ENCODE data around the gene RFC5.
A peak's percentile ranks its signal among the peaks of the same experiment; 100 is the strongest.
"Not testable (repeated sequence)": the region's sequence is repeated elsewhere in the genome, so short reads cannot be mapped to it uniquely, and the experiment has no call there.

RFC5 gene

GRCh38 chr12:118053071-118053985 lies 36.8 kb downstream of the RFC5 start:
- DNase-seq: no peak

GRCh38 chr12:118055144-118055557 lies 38.6 kb downstream of the RFC5 start:
- DNase-seq: peak; percentile 86

- DNase-seq: no peak
These were observed 39.6 kb downstream of the RFC5 start for GRCh38 chr12:118055865-118056773.

GRCh38 chr12:118058227-118058626 lies 41.7 kb downstream of the RFC5 start:
- no peak for DNase-seq

- DNase-seq: no peak
These were observed 42.4 kb downstream of the RFC5 start for GRCh38 chr12:118058881-118059280.

- no peak for DNase-seq
These were observed 43.1 kb downstream of the RFC5 start for GRCh38 chr12:118059341-118060191.

- DNase-seq: peak; percentile 47
These were observed 44.0 kb downstream of the RFC5 start for GRCh38 chr12:118060301-118061010.

GRCh38 chr12:118061011-118061872 lies 44.7 kb downstream of the RFC5 start, which contains the start of gene WSB2:
Gene WSB2 (minus strand): TSS chr12:118061179. CDS start chr12:118061048, 131 bp downstream.
- peak; percentile 64 for DNase-seq

GRCh38 chr12:118061873-118062843 lies 45.7 kb downstream of the RFC5 start:
- peak; percentile 40 for DNase-seq

GRCh38 chr12:118063576-118064391 lies 47.3 kb downstream of the RFC5 start:
- no peak for DNase-seq

GRCh38 chr12:118064608-118065007 lies 48.1 kb downstream of the RFC5 start:
- no peak for DNase-seq

GRCh38 chr12:118065380-118065779 lies 48.9 kb downstream of the RFC5 start:
- no peak for DNase-seq

GRCh38 chr12:118068445-118068844 lies 51.9 kb downstream of the RFC5 start:
- no peak for DNase-seq

GRCh38 chr12:118070650-118071049 lies 54.1 kb downstream of the RFC5 start:
- no peak for DNase-seq

GRCh38 chr12:118073768-118074167 lies 57.3 kb downstream of the RFC5 start:
- no peak for DNase-seq

GRCh38 chr12:118081521-118081920 lies 65.0 kb downstream of the RFC5 start:
- not testable (repeated sequence) for DNase-seq

All from activated CD4-positive, alpha-beta T cell treated with anti-CD3 and anti-CD28 coated beads for 48 hours (primary cell).